Hepatic stellate cell (primary cell): ENCODE measurements around the gene EEF1AKMT4.

Experiments used
- DNase-seq: peaks from one replicate; pipeline ENCODE4 v3.0.0; 2011; ENCODE audit warnings: low spot score

Gene EEF1AKMT4

DNA sequence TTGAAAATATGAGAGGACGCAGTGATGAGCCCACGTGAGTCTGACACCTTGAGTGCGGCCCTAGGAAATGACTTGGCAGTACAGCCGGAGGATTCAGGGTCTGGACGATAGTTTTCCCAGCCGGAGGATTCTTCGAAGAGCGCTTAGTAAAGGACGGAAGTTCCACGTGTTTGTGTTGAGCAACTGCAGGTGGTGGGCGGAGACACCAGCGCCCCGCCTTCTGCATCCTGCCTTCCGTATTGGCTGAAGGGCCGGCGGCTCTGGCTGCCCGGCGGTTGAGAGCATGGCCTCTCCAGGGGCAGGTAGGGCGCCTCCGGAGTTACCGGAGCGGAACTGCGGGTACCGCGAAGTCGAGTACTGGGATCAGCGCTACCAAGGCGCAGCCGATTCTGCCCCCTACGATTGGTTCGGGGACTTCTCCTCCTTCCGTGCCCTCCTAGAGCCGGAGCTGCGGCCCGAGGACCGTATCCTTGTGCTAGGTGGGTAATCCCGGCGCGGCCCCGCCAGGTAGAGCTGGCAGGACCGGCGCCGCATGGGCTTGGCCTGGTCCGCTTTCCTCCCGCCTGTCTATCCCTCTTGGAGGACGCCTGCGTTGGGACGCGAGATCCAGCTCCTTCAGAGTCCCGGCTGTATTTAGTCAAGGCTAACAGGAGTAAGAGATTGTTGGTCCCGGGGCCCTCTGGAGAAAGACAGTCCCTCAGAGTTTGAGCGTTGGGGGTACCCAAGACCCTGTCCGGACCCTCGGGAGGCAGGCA is at the start of gene EEF1AKMT4:
EEF1AKMT4 (plus strand) TSS at position 261 of the 755 bp plus-strand sequence; CDS start at position 284, 23 bp downstream.
- peak; percentile 97 for DNase-seq

DNA sequence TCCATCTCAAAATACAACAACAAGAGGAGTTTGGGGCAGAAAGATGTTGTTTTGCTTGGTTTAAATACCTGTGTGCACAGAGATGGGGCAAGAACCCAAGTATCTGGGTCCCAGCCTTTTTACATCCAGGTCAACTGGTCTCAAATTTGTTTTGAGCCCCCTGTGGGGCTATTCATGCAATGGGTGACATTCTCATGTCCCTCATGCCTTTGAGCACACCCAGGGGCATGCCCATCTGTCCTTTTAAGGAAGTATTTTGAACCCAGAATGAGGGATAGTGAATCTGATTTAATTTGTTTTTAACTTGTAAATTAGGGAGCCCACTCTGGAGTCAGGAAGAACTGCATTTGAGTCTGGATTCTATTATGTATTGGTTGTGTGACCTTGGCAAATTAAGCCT is 48.6 kb upstream of the EEF1AKMT4 start:
- no peak for DNase-seq

DNA sequence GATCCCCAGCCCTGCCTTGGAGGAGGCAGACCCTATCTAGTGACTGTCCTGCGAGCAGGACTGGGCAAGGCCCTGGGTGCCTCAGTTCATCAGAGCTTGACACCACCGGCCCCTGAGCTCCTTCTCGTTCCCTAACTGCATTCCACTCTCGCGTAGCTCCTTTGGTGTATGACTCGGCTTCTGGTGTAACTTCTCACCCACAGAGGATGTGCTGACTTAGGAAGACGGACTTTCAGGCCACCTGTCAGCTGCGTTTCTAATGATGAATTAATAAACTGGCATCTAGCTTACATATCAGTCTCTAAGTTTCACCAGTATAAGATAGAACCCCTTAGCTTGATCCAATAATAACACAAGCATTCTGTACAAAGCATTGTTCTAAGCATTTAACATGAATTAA is 45.9 kb upstream of the EEF1AKMT4 start:
- DNase-seq: no peak

DNA sequence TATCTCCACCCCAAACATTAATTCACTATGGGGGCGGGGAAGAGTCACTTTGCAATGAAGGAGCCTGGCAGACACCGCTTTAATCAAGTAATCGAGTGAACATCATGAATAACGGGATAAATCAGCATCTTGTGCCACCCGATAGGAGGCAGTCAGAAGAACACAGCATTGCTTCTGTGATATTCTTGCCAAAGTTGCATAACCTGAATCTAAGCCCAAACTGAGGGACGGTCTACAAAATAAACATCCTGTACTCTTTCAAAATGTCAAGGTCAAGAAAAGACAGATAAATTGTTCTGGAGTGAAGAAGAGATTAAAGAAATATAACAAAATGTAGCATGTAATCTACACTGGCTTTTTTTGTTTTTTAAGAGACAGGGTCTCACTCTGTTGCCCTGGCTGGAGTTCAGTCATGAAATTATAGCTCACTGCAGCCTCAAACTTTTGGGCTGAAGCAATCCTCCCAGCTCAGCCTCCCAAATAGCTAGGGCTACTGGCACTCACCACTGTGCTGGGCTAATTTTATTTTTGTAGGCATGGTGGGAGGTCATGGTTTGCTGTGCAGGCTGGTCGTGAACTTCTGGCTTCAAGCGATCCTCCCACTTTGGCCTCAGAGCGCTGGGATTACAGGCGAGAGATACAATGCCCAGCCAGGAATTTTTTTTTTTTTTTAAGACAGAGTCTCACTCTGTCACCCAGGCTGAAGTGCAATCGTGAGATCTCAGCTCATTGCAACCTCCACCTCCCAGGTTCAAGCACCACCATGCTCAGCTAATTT is 40.1 kb upstream of the EEF1AKMT4 start:
- no peak for DNase-seq

DNA sequence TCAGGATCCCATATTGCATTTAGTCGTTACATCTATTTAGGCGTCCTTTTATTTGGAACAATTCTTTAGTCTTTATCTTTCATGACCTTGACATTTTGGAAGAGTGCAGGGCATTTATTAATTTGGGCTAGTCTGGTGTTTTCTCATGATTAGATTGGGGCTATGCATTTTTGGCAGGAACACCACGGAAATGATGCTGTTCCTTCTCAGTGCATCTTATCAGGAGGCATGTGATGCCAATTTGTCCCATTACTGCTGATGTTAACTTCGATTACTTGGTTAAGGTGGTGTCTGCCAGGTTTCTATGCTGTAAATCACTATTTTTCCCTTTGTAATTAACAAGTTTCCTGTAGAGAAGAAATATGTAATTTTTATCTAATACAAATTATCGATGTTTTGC is 38.2 kb upstream of the EEF1AKMT4 start:
- DNase-seq: no peak

DNA sequence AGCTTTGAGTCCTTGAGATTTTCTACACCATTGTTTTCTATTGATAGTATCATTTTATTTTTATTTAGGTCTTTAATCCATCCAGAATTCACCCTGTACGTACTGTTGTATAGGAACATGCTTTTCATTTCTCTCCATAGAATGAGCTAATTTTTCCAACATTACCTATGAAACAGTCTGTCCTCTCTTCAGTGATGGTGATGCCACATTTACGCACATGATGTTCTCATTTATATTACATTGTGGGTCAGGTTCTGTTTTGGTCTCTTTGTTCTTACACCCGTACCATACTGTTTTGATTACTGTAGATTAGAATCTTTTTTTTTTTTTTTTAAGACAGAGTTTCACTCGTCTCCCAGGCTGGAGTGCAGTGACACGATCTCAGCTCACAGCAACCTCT is 37.8 kb upstream of the EEF1AKMT4 start:
- no peak for DNase-seq

DNA sequence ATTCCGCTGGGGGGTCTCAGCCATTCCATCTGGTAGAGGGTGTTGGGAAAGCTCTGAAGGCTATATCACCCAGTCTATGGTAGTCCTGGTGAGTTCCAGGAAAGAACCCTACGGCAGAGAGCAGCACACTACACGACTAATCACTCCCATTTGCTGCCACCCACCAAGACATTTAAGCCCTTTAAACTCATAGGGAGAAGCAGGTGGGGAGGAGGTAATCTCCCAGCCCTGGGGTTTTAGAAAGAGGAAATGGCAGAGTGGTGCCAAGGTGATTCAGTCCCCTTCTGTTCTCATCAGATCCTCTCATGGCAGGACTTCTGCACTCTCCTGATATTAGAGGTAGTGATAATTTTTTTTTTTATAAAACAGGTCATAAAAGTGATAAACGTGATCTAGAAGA is 30.7 kb upstream of the EEF1AKMT4 start:
- no peak for DNase-seq

DNA sequence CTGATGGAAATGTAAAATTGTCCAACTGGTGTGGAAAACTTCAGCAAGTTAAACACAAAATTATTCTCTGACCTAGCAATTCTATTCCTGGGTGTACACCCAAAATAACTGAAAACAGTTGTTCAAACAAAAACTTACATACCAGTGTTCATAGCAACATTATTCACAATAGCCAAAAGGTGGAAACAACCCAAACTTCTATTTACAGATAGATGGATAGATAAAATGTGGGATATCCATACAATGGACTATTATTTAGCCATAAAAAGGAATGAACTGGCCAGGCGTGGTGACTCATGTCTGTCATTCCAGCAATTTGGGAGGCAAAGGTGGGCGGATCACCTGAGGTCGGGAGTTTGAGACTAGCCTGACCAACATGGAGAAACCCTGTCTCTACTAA is 27.0 kb upstream of the EEF1AKMT4 start:
- no peak for DNase-seq

DNA sequence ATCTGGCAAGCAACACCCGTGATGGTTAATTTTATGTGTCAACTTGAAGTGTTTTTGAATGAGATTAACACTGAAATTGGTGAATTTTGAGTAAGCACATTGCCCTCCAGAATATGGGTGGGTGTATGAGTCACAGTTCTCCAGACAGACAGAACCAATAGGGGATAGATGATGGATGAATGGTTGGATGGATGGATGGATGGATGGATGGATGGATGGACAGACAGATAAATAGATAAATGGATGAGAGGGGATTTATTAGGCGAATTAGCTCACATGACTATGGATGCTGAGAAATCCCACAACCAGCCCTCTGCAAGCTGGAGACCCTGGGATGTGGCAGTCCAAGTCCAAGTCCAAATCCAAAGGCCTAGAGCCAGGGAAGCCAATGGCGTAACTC is 25.5 kb upstream of the EEF1AKMT4 start:
- no peak for DNase-seq

DNA sequence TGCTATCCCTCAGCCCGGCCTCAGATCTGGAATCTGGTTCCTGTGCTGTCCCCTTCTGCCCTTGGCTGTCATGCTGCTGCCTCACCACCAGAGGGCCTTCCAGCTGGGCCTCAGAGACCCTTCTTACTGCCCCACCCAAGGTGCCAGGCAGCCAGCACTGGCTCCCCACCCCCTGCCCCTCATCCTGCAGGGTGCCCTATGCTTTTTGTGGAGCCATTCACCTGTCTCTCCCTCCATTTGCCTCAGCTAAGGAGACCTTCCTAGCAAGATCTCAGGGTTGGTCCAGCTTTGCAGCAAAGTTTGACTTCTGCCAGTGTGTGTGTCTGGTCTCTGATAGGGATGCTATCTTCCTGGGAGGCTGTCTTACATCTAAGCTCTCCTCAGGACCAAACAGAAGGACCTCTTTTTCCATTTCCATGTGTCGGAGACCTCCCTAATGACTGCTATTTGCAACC is 22.0 kb upstream of the EEF1AKMT4 start:
- DNase-seq: peak; percentile 62

DNA sequence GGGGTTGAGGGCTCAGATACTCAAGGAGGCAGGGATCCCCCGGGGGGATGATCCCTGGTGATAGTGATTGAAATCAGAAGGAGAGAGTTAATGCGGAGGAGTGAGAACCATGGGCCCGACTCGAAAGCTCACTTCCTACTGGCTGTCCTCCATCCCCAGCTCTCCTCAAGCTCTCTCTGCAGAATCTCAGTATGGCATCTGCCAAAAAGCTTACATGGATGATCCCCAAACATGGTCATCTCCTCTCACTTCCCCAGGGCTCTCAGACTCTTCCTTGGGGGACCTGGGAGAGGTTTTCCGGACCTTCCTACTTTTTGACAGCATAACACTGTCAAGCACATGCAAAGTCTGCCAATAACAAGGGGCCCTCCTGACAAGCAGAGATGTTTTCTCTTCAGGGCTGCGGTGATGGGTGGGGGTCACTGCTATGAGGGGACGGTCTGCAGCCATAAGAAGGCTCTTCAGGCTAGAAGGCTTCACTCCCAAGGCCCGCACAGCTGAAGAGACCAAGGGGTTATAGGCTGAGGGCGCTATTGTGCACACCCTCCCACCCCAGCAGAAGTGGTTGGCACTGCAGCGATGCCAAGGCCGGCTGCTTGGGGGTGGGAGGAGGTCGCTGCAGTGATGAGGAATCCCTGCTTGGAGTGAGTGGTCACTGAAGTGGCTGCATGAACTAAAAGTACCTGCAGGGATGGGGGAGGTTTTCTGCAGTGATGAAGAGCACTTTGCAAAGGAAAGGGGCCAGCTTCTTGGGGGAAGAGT is 20.9 kb upstream of the EEF1AKMT4 start:
- no peak for DNase-seq

DNA sequence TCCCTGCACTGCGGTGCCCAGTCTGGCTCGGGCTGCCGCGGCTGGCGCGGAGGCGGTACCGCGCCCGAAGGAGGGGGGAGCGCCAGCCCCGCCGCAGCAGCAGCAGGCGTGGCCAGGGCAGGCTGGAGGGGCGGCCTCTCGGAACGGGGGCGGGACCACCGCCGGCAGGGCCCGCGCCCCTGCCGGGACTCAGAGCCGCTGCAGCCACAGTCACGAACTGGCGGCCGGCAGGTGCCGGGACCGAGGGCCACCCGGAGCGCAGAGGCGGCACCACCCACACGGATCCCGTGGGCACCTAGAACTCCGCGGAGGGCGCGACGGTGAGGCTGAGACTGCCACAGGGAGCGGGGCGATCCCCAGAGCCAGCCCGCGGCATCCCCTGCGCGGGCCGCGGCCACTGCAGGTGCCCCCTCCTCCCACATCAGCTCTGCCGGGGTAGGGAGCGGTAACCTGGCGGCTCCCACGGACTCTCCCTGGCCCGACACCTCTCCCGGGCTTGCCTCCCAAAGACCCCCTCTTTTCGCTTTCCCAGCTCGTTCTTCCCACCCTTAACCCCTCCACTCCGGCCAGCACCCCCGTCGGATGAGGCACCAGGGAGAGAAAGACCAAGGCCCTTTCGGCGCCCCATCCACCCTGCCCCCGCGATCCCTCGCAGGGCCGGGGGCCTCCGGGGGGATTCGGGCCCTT is 19.9 kb upstream of the EEF1AKMT4 start, which contains the start of gene VWA5B2:
VWA5B2 (plus strand) TSS at position 192 of the 687 bp plus-strand sequence. CDS start 944 bp downstream, outside the sequence.
- peak; percentile 81 for DNase-seq

DNA sequence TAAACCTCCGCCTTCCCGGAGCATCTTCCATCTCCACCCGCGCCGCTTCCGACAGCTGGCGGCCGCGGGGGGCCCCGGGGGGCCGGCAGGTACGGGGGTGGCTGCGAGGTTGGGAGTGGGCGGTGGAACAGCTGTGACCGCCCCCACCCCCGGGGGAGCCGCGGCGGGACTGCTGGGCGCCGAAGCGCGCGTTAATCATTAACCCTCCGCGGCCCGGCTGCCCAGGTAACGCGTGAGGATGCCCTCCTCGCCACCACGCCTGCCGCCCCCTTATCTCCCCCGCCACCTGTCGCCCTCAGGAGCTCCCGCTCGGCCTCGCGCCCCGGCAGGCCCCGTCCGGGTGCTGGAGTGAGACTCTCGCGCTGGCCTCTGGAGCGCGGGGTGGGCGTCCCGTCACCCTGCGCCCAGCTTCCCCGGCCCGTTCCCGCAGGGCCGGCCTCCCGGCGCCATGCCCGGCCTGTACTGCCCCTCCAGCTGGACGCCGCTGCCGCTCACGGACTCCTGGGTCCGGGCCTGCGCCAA is 19.3 kb upstream of the EEF1AKMT4 start:
- DNase-seq: no peak

DNA sequence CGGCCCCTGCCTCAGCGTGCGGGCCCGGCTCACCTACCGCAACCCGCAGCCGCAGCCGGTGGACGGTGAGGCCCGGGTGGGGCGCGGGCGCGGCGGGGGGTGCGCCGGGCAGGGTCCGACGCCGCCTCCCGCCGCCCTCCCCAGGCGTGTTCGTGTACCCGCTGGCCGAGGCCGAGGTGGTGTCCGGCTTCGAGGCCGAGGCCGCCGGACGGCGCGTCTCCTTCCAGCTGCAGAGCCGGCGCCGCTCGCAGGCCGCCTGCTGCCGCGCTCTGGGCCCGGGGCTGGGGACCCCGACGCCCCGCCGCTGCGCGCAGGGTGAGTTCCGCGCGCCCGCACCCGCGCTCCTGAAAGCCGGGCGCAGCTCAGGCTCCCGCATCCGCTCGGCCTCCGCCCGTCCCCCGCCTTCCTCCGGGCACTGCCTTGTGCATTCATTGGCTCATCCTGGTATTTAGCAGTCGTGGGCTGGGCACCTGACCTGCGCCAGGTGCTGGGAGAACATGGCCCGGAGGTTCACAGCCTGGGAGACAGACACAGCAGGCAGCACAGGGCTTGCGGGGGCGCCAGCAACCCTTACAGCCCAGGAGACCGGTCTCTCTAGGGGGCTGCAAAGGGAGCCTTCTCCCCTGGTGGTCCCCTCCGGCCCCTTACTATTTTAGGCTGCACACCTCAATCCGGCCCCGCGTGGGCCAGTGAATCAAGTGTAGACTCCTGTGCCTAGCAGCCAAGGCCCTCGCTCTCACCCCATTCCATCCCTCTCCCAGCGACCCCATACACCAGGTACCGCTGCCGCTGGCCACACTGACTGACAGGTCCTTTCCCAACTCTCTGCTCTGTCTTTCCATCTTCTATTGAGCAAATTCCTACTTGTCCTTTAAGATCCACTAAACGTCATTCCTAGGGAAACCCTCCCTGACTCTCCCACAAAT is 18.6 kb upstream of the EEF1AKMT4 start:
- no peak for DNase-seq

DNA sequence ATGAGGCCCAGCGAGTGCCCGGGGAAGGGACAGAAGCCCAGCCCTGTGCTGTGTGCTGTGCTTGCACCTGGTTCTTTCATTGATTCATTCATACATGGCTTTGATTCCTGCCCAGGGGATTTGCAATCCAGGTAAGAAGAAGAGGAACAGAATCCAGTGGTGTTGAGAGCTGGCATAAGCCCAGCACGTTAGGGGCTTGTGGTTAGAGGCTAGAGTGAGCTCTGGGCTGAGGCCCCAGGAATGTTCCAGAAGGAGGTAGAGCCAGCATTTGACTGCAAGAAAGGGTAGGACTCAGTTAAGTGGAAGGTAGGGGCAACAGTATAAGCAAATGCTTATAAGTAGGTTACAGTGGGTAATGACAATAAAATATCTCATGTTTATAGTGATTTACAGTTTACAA is 17.8 kb upstream of the EEF1AKMT4 start:
- no peak for DNase-seq

DNA sequence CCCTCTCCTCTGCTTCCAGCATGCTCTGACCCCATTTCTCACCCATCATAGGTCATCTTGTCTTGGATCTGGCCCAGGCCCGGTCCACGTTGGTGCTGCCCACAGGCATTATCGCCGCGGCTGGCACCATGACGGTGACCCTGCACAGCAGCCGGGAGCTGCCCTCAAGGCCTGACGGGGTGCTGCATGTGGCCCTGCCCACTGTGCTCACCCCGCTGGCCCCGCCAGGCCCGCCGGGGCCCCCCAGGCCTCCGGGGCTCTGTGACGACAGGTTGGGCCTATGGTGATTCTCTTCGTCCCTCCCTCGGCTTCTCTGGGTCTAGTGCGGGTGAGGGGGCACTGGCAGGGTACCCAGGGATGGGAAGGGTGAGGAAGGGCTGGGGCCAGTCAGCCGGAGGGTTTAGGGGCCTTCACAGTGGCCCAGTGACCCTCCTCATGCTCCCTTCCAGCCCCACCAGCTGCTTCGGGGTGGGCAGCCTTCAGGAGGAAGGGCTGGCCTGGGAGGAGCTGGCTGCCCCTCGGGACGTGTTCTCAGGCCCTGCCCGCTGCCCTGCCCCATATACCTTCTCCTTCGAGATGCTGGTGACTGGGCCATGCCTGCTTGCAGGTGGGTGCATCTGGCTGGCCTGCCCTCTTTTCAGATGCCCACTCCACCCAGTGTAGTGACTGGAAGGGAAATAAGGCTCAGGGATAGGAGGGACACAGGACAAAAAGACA is 16.2 kb upstream of the EEF1AKMT4 start:
- DNase-seq: no peak

DNA sequence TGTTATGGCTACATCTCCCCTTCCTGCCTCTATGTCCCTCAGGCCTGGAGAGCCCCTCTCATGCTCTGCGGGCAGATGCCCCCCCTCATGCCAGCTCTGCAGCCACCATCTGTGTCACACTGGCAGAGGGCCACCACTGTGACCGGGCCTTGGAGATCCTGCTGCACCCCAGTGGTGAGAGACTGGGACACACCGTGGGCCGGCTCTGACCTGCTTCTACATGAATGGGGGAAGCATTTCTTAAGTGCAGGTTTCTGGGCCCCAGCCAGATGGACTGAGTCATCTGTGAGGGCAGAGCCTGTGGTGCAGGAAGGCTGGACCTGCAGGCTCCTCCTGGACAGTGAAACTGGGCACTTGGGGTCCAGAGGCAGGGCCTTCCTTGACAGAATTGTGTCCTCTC is 15.2 kb upstream of the EEF1AKMT4 start:
- peak; percentile 79 for DNase-seq

DNA sequence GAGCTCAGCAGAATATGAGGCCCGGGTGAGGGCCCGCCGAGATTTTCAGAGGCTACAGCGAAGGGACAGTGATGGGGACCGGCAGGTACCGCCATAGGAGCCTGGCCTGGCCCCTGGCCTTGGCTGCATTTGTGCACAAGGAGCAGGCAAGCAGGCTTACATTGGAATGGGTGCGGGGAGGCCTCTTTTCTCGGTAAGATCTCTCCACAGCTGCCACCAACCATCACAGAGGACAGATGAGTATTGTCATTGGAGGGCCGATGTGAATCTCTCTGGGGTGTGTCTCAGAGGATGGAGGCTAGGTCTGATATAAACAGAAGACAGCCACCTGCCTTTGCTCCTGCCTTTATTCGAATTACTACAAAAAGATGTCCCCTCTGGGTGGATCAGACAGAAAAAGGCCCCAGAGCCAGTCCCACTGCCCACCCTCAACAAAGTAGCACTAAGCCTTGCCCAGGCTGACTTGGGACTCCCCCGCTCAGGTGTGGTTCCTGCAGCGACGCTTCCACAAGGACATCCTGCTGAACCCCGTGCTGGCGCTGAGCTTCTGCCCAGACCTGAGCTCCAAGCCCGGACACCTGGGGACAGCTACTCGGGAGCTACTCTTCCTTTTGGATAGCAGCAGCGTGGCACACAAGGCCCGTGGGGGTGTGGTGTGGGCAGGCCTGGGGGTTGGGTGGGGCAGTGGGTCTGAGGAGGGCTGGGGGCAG is 14.6 kb upstream of the EEF1AKMT4 start:
- no peak for DNase-seq

DNA sequence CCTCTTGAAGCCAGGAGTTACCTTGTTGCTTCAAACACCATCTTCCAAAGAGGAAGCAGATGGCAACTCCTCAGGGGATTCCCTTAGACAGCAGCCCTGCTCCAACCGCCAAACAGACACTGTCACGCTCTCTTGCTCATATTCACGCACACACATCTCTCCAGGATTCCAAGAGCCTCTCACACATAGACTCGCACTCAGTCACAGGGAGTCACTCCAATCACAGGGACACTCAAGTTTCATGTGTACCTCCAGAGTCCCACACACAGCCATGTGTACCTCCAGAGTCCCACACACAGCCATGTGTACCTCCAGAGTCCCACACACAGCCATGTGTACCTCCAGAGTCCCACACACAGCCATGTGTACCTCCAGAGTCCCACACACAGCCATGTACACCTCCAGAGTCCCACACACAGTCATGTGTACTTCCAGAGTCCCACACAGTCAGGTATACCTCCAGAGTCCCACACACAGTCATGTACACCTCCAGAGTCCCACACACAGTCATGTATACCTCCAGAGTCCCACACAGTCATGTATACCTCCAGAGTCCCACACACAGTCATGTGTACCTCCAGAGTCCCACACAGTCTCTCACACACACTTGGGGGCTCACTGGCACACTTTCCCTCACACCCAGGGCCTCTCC is 14.0 kb upstream of the EEF1AKMT4 start:
- DNase-seq: no peak
